Dermis microvascular lymphatic vessel endothelial cell (primary cell): ENCODE measurements around the gene UBE2E3. TPM values are rescaled to one million over a fixed set of nuclear protein-coding genes. Genes with fewer than 3 reads are reported as not detected.
A peak's percentile ranks its signal among the peaks of the same experiment; 100 is the strongest.

Experiments used
- DNase-seq, 2 donors: peaks; one replicate each; pipeline versions ENCODE4 v3.0.0 to v3.0.0-alpha.2; 2010; ENCODE audit warnings: low read depth in 2 of 2
- total RNA-seq: library from RNA; depleted of rRNA; stranded (reverse); fragments of >200 nt; gene quantifications from 2 replicates; pipeline ENCODE4 v1.2.1, GENCODE V29; 2014

UBE2E3 gene
- total RNA-seq, 1 donor from 2014 or later: 26.6 TPM

DNA sequence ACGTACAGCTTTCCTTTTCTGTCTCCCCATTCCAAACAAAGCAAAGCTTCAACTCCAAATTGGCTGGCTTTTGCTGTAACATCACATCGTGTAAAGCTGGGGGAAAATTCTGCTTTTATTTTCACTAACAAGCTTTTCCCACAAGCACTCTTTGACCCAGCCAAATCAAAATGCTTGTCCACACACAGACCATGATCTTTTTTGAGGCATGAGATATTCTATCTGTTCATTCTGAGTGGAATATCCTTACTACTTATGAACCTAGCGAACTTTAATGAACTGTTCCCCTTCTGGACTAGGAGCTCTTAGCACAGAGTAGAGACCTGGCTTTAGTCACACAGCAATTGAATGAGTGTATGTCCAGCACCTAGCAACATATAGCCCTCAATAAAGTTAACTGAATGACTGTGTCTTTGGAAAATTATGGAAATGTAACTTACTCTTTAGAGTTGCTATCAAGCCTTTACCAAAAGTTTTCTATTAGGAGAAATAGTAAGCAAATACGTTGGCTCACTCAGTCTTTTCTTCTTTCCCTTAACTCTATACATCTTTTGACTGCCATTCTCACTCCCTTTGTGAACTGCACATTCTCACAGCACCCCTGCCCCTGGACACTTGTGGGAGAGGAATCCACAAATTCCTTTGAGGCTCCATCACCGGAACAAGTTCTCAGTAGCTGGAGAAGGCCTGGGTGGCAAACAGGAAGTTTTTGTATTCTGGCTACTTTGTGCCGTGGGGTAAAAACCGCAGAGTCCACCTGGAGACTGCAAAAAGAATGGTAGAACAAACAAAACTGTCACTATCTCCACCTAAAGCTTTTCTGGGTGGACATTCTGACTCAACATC, 1.3 kb upstream of the UBE2E3 start:
- peak in 1 of 2 donors; percentile 28 for DNase-seq

GRCh38 chr2:180979749-180980105, 678 bp upstream of the UBE2E3 start:
- no peak for DNase-seq

GRCh38 chr2:180980943-180981911, 822 bp downstream of the UBE2E3 start:
- DNase-seq: peak in 1 of 2 donors; percentile 55

- DNase-seq: peak; percentile 47 to 64
Measured at GRCh38 chr2:180983468-180984242, 3.2 kb downstream of the UBE2E3 start.

DNA sequence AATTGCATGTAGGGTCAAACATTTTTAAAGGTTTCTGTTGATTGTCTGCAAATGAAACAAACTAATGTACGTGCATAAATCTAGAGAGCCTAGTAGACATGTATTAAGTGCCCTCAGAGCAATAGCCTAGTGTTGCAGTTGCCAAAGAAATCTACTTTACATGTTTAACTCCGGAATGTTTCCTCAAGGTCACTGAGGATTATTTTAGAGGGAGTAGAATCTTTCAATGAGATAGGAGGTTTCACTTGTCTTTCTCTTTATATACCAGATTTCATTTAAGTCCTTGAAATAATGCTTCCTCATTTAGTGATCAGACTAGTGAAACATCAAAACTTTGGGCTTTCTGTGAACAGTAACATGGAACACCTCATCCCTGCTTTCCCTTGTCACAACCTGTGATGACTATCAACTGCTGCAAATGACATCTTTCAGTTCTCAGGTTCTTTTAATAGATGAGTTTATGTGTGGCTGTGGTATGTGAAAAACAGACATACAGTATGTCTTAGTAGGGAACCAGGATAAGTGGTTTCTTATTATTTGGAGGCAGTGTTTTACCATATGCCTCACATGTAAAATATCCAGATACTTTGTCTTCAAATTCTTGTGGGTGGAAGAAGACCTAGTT, 5.5 kb downstream of the UBE2E3 start:
- DNase-seq: no peak

DNA sequence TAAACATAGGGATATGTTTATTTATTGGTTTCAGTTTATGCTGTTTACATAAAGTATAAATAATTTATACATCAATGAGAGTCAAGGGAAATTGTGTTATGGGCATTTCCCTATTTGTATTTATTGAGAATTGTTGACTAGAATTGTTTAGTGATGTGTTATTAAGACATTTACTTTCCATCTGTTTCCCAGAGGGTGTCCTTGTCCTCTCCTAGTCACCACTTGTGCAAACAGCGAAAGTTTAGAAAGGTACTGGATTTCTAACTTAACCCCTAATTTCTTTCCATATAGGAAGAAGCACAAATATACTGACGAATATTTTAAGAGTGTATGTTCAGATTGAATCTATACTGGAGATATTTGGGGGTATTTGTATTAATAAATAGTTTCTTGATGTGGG, 6.7 kb downstream of the UBE2E3 start:
- DNase-seq: no peak

GRCh38 chr2:180990337-180990736, 9.9 kb downstream of the UBE2E3 start:
- DNase-seq: peak in 1 of 2 donors; percentile 16

- DNase-seq: no peak
Measured at GRCh38 chr2:180990794-180991193, 10.4 kb downstream of the UBE2E3 start.

DNA sequence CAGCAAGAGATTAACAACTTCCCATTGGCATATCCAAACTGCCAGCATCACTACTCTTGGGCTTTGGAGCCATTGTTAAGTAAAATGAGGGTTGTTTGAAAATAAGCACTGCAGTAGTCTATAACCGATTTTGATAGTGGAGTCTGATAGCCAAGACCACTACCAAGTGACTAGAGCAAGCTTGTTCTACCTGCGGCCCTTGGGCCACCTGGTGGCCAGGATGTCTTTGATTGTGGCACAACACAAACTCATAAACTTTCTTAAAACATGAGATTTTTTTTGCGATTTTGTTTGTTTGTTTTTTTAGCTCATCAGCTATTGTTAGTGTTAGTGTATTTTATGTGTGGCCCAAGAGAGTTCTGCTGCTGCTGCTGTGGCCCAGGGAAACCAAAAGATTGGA, 11.0 kb downstream of the UBE2E3 start:
- DNase-seq: no peak

GRCh38 chr2:180991820-180992219, 11.4 kb downstream of the UBE2E3 start:
- no peak for DNase-seq

GRCh38 chr2:180992994-180993393, 12.6 kb downstream of the UBE2E3 start:
- DNase-seq: no peak

DNA sequence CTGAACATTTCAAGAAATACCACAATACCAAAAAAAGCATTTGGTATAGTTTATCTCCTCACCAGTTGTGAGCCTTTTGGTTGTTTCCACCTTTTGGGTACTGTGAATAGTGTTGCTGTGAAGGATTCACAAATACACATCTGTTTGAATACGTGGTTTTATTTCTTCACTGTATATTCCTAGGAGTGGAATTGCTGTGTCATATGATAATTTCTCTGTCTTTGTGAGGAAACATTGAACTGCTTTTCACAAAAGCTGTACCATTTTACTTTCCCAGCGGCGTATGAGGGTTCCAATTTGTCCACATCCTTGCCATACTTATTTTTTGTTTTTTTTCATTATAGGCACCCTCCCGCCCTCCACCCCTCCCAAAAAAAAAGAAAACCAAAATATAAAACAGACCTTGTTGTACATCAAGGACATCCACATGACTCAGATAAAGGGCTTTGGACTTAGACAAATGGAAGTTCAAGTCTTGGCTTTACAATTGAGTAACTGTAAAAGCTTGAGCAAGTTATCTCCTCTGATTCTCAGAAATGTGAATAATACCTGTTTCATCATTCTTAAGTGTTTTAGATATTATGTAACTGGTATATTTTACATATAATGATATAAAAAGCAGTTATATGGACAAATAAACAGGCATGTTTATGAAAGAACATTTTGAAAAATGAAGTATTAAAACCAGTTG, 19.0 kb downstream of the UBE2E3 start:
- no peak for DNase-seq

- DNase-seq: no peak
Measured at GRCh38 chr2:181004647-181005325, 24.4 kb downstream of the UBE2E3 start.

- no peak for DNase-seq
Measured at GRCh38 chr2:181005326-181005655, 24.9 kb downstream of the UBE2E3 start.

- no peak for DNase-seq
Measured at GRCh38 chr2:181005809-181006208, 25.4 kb downstream of the UBE2E3 start.

DNA sequence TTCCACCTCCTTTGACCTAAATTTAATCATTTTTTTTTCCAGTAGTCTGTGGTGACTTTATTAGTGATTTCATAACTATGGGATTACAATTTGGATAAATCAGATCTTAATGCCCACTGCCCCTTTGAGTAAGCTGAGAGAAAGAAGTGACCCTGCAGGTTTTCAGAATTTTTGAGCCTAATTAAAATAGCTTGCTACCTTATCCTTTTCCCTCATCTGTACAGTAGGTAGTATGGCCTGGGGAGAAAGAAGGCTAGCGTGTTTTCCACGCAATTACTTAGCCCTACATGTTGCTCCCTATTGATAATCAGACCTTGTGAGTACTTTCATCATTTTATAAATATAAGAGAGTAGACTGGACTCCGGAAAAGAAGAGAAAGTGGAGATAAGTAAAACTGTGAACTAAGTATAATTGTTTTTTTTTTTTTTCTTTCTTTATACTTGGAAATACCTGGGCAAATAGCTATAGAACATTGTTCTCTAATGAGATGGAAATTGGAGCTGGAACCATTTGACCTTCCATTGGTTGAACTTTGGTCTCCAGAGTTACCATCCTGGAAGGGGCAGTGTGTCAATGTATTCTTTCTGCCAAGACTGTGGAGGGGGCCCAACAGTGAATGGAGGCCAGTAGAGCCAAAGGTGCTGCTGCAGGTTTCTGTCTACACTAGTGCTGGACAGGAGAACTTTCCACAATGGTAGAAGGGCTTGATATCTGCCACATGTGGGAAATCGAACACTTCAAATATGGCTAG, 26.9 kb downstream of the UBE2E3 start:
- no peak for DNase-seq

DNA sequence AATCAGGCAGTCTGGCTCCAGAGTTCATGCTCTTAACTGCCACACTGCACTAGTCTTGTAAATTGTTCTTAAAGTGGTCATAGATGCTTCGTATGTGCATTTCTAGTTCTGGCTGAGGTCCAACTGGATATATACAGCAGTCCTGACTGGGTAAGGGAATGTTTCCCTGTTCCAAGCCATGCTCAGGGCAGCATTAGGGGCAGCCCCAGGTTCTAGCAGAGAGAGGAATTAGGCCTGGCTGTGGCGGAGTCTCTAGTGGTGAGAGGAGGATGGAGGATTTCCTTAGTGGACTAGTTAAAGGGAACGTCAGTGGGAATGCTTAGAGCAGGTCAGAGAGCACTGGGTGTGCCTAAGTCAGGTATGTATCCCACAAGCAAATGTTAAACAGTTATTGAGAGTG, 28.0 kb downstream of the UBE2E3 start:
- no peak for DNase-seq

- no peak for DNase-seq
Measured at GRCh38 chr2:181021199-181021789, 40.9 kb downstream of the UBE2E3 start.

GRCh38 chr2:181022652-181023051, 42.2 kb downstream of the UBE2E3 start:
- no peak for DNase-seq
